Skeletal muscle tissue (tissue), 4 donors: Measurements from ENCODE around the gene AKAP13. TPM values are rescaled to one million over a fixed set of nuclear protein-coding genes. Genes with fewer than 3 reads are reported as not detected.

Experiments
- H3K27ac ChIP-seq: one replicate; pipeline ENCODE4 v1.7.0; 2013; ENCODE audit warnings: mild to moderate bottlenecking, low read depth, low read length, inconsistent platforms
- H3K27me3 ChIP-seq, 3 donors: one replicate each; pipeline ENCODE4 v1.7.0; 2013; ENCODE audit warnings: low read length in 3 of 3; ENCODE audit not compliant: control insufficient read depth in 3 of 3, insufficient read depth in 3 of 3
- H3K36me3 ChIP-seq, 3 donors: one replicate each; pipeline ENCODE4 v1.7.0; 2013; ENCODE audit warnings: low read length in 3 of 3; ENCODE audit not compliant: control insufficient read depth in 3 of 3, insufficient read depth in 3 of 3
- H3K4me1 ChIP-seq, 3 donors: one replicate each; pipeline ENCODE4 v1.7.0; 2013; ENCODE audit warnings: low read length in 3 of 3, mild to moderate bottlenecking in 3 of 3; ENCODE audit not compliant: control insufficient read depth in 3 of 3, insufficient read depth in 3 of 3
- H3K4me3 ChIP-seq, 3 donors: one replicate each; pipeline ENCODE4 v1.7.0; 2013; ENCODE audit warnings: low read length in 3 of 3
- H3K9ac ChIP-seq, 3 donors: one replicate each; pipeline ENCODE4 v1.7.0; 2013; ENCODE audit warnings: low read length in 3 of 3, mild to moderate bottlenecking in 3 of 3, moderate library complexity in 2 of 3, low read depth in 1 of 3
- H3K9me3 ChIP-seq, 3 donors: one replicate each; pipeline ENCODE4 v1.7.0; 2013; ENCODE audit warnings: low read length in 3 of 3; ENCODE audit not compliant: control insufficient read depth in 3 of 3
- total RNA-seq: library from RNA; depleted of rRNA; stranded (reverse); fragments of >200 nt; gene quantifications from one replicate; pipeline ENCODE4 v1.2.3, GENCODE V29; 2014
- donor health status: Osteomylitis.

The AKAP13 gene
- 129 TPM for total RNA-seq

- H3K4me1 ChIP-seq, result peaks cover 2 to 16% (median 4%) of the 10 kb centered on the region in 3 donors
- peak within 1 kb of the TSS; percentile 64 for H3K27ac ChIP-seq
- peak within 1 kb of the TSS; percentile 73 to 82 (median 77) for H3K9ac ChIP-seq
- H3K4me3 ChIP-seq, result peak within 1 kb of the TSS; percentile 87 to 92 (median 90)
- H3K36me3 ChIP-seq, result no peaks in the 10 kb centered on the region
- no peaks in the 10 kb centered on the region for H3K9me3 ChIP-seq
- no peaks in the 10 kb centered on the region for H3K27me3 ChIP-seq
These were observed at the start of gene AKAP13 for GRCh38 chr15:85380217-85380811. Gene AKAP13 (plus strand): TSS chr15:85380603. CDS start chr15:85485721, 105,118 bp downstream.

DNA sequence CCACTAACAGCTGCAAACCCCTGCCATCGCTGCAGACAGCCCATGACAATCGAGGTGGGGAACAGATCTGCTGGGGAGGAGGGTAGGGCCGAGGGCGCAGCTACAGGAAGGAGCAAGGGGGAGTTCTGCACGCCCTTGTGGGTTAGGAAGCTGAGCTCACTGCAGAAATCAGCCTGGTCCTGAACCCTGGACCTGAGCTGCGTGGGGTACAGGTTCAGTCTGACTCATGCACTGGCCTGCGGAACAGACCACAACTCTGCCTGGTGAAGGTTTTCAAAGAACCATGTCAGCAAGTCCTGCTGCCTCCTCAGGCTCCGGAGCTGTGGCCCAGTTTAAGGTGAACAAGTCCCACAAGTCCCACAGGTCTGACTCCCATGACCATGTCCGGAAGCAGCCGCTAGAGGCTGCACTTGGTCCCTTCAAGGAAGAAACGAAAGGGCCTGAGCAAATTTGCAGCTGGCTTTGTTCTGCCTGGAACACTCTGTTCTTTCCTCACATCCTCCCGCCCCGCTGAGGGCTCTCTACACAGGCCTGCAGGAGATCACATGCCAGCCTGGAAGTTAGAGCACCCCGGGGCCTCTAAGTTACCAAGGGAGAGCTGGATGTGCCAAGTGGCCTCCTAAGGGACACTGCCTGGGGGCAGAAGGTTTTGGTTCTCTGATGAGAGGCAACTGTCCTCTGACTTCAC, 49.4 kb upstream of the AKAP13 start:
- Histone ChIP-seq H3K9me3 (no peaks in the 10 kb centered on the region), H3K4me3 (peak overlapping the region in 2 of 3 donors; percentile 41 to 49), H3K27me3 (no peaks in the 10 kb centered on the region), H3K4me1 (peaks cover 15 to 21% (median 20%) of the 10 kb centered on the region in 3 donors), H3K9ac (peak overlapping the region in 2 of 3 donors; percentile 54 to 69), H3K36me3 (no peaks in the 10 kb centered on the region), H3K27ac (peak overlapping the region; percentile 48)

GRCh38 chr15:85331655-85332285, 48.6 kb upstream of the AKAP13 start:
- peak overlapping the region in 2 of 3 donors; percentile 54 to 69 for H3K9ac ChIP-seq
- no peaks in the 10 kb centered on the region for H3K36me3 ChIP-seq
- peak overlapping the region; percentile 48 for H3K27ac ChIP-seq
- H3K27me3 ChIP-seq, result no peaks in the 10 kb centered on the region
- H3K9me3 ChIP-seq, result no peaks in the 10 kb centered on the region
- H3K4me3 ChIP-seq, result no peak overlapping the region
- peaks cover 15 to 24% (median 21%) of the 10 kb centered on the region in 3 donors for H3K4me1 ChIP-seq

- H3K27me3 ChIP-seq, result no peaks in the 10 kb centered on the region
- H3K4me3 ChIP-seq, result no peak overlapping the region
- no peaks in the 10 kb centered on the region for H3K36me3 ChIP-seq
- H3K4me1 ChIP-seq, result peaks cover 24 to 37% (median 29%) of the 10 kb centered on the region in 3 donors
- H3K27ac ChIP-seq, result no peak overlapping the region
- H3K9ac ChIP-seq, result no peak overlapping the region
- no peaks in the 10 kb centered on the region for H3K9me3 ChIP-seq
These were observed 47.1 kb upstream of the AKAP13 start for GRCh38 chr15:85333132-85333831.

GRCh38 chr15:85334241-85334640, 46.2 kb upstream of the AKAP13 start:
- H3K36me3 ChIP-seq, result no peaks in the 10 kb centered on the region
- H3K9ac ChIP-seq, result no peak overlapping the region
- no peaks in the 10 kb centered on the region for H3K9me3 ChIP-seq
- no peaks in the 10 kb centered on the region for H3K27me3 ChIP-seq
- H3K4me3 ChIP-seq, result no peak overlapping the region
- H3K4me1 ChIP-seq, result peaks cover 23 to 37% (median 29%) of the 10 kb centered on the region in 3 donors
- no peak overlapping the region for H3K27ac ChIP-seq

DNA sequence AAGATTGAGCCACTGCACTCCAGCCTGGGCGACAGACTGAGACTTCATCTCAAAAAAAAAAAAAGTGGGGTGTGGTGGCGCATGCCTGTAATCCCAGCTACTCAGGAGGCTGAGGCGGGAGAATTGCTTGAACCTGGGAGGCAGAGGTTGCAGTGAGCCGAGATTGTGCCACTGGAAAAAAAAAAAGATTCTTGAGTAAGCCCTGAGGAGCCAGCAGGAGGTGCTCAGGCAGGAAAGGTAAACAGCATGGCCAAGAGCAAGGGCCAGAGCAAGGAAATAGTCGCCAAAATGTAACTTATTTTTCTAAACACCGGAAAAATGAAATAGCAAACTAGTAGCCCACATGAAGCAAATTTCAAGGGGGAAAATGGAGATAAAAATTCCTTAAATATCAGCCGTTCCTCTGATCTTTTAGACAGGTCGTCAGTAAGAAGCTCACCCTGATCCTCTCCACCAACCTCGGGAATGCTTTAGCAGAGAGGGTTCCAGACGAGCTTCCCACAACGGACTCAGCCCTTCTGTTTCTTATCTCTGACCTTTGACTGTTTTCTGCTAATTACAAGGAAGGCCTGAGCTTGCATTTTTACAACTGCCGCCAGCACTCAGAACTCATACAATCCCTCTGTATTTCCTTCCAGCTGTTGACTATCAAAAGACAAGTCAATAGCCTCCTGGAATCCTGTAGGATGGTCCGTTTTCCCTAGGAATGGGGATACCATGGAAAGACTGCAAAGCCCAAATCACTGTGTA, 45.0 kb upstream of the AKAP13 start:
- Histone ChIP-seq H3K27ac (no peak overlapping the region), H3K9me3 (no peaks in the 10 kb centered on the region), H3K9ac (no peak overlapping the region), H3K27me3 (no peaks in the 10 kb centered on the region), H3K4me1 (peaks cover 17 to 30% (median 21%) of the 10 kb centered on the region in 3 donors), H3K4me3 (no peak overlapping the region), H3K36me3 (no peaks in the 10 kb centered on the region)

- no peak overlapping the region for H3K4me3 ChIP-seq
- no peak overlapping the region for H3K9ac ChIP-seq
- no peaks in the 10 kb centered on the region for H3K27me3 ChIP-seq
- no peaks in the 10 kb centered on the region for H3K36me3 ChIP-seq
- H3K27ac ChIP-seq, result peak overlapping the region; percentile 10
- no peaks in the 10 kb centered on the region for H3K9me3 ChIP-seq
- peaks cover 9 to 17% (median 9%) of the 10 kb centered on the region in 3 donors for H3K4me1 ChIP-seq
These were observed 43.5 kb upstream of the AKAP13 start for GRCh38 chr15:85336880-85337279.

DNA sequence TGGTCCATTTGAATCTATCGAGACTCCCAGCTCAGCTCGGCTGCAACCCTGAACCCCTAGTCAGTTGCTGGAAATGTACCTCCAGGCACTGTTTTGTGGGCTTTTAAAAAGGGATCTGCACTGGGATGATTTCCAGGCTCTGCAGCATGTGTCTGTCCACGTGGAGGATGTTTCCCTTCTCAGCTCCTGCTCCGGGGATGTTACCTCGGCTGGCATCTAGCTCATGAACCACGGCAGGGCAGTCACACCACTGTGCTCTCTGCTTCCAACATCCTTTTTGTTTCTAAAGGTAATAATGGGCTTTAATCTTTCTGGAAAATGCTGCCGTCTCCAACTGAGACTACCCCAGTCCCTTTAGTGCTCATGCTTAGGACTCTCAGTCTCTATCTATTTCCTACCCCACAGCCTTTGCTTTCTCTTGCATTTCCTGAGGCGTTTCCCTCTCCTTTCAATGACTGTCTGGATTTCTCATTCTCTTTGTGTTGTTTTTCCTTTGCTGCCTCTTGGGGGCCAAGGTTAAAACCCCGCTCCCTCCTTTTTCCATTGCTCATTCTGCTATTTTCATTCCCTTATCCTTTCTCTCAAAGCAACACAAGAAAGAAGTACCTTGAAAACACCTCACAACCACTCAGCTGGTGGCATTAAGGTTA, 42.9 kb upstream of the AKAP13 start:
- Histone ChIP-seq H3K36me3 (no peaks in the 10 kb centered on the region), H3K9ac (no peak overlapping the region), H3K4me3 (peak overlapping the region in 1 of 3 donors; percentile 14), H3K9me3 (no peaks in the 10 kb centered on the region), H3K27me3 (no peaks in the 10 kb centered on the region), H3K4me1 (peaks cover 9 to 15% (median 9%) of the 10 kb centered on the region in 3 donors), H3K27ac (peak overlapping the region; percentile 10)

DNA sequence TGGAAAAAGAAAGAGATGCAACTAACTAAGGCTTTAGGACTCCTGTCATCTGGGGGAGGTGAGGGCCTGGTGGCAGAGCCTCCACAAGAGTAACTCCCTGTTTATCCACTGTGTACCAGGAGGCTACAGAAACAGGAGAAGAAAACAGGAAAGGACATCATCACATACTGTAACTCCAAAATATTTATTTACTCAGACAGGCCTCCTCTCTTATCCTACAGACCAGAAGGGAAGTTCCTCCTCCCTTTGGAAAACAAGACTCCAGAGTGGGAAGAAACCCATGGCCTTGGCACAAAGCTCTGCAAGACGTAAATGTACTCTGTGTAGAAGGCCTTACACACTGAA, 40.1 kb upstream of the AKAP13 start:
- Histone ChIP-seq H3K36me3 (no peaks in the 10 kb centered on the region), H3K9ac (no peak overlapping the region), H3K9me3 (no peaks in the 10 kb centered on the region), H3K27me3 (no peaks in the 10 kb centered on the region), H3K27ac (no peak overlapping the region), H3K4me1 (peaks cover 9 to 15% (median 9%) of the 10 kb centered on the region in 3 donors), H3K4me3 (no peak overlapping the region)
